ENCODE data around the gene PCDHB12.
"Not testable (repeated sequence)": the region's sequence is repeated elsewhere in the genome, so short reads cannot be mapped to it uniquely, and the experiment has no call there.

PCDHB12 gene

GRCh38 chr5:141186897-141187512, 21.5 kb upstream of the PCDHB12 start, which contains the start of gene PCDHB9:
Gene PCDHB9, plus strand, starts transcription at chr5:141187161. Its CDS starts 158 bp downstream, at chr5:141187319.
- Histone ChIP-seq H4K20me1 (no peaks in the 10 kb centered on the region), H3K9ac (peak within 1 kb of the TSS in 9 of 11 experiments; percentile 3 to 60 (median 47); a peak in 6 of 22 replicates), H3K36me3 (no peaks in the 10 kb centered on the region), H3K27ac (peak within 1 kb of the TSS in 7 of 11 experiments; percentile 10 to 52 (median 30); a peak in 4 of 22 replicates), H3K27me3 (no peaks in the 10 kb centered on the region), H3K4me3 (peak within 1 kb of the TSS; percentile 19 to 50 (median 45); a peak in 18 of 20 replicates), H3K4me2 (peak within 1 kb of the TSS in 8 of 11 experiments; percentile 10 to 59 (median 26); a peak in 9 of 22 replicates), H3K4me1 (no peaks in the 10 kb centered on the region), H3K9me3 (replicated peaks in 1 of 11) (peaks cover 64 to 80% (median 74%) of the 10 kb centered on the region in 11 experiments)
- no peak for TF ChIP-seq Cebpa-rat (IDR thresholded peaks at IDR 0.05)

- H3K4me2 ChIP-seq, H4K20me1 ChIP-seq, H3K9ac ChIP-seq, H3K4me1 ChIP-seq, H3K36me3 ChIP-seq, H3K27ac ChIP-seq, H3K4me3 ChIP-seq, H3K27me3 ChIP-seq: not testable (repeated sequence)
- peaks cover 64 to 80% (median 74%) of the 10 kb centered on the region in 11 experiments for H3K9me3 ChIP-seq (replicated peaks in 1 of 11)
These were observed 19.8 kb upstream of the PCDHB12 start for GRCh38 chr5:141188682-141189081.

- peaks cover 63 to 78% (median 73%) of the 10 kb centered on the region in 11 experiments for H3K9me3 ChIP-seq (replicated peaks in 1 of 11)
- H3K4me1 ChIP-seq, H3K9ac ChIP-seq, H4K20me1 ChIP-seq, H3K4me2 ChIP-seq, H3K27ac ChIP-seq, H3K27me3 ChIP-seq, H3K36me3 ChIP-seq, H3K4me3 ChIP-seq: not testable (repeated sequence)
These were observed 19.4 kb upstream of the PCDHB12 start for GRCh38 chr5:141189131-141189530.

GRCh38 chr5:141192110-141192725, 16.3 kb upstream of the PCDHB12 start, which contains the start of gene PCDHB10:
Gene PCDHB10, plus strand, starts transcription at chr5:141192353. Its CDS starts 200 bp downstream, at chr5:141192553.
- Histone ChIP-seq H3K36me3 (no peaks in the 10 kb centered on the region), H4K20me1 (no peaks in the 10 kb centered on the region), H3K9ac (no peak within 1 kb of the TSS), H3K4me1 (no peaks in the 10 kb centered on the region), H3K9me3 (replicated peaks in 1 of 11) (peaks cover 75 to 89% (median 80%) of the 10 kb centered on the region in 11 experiments), H3K27me3 (no peaks in the 10 kb centered on the region), H3K4me3 (no peak within 1 kb of the TSS), H3K4me2 (no peak within 1 kb of the TSS), H3K27ac (no peak within 1 kb of the TSS)
- no peak for TF ChIP-seq Cebpa-rat (IDR thresholded peaks at IDR 0.05)

GRCh38 chr5:141194332-141194731, 14.2 kb upstream of the PCDHB12 start:
- not testable (repeated sequence) for H3K4me1 ChIP-seq, H3K9ac ChIP-seq, H3K27ac ChIP-seq, H3K36me3 ChIP-seq, H3K4me3 ChIP-seq, H3K4me2 ChIP-seq, H4K20me1 ChIP-seq, H3K27me3 ChIP-seq
- H3K9me3 ChIP-seq (replicated peaks in 1 of 11) = peaks cover 75 to 91% (median 85%) of the 10 kb centered on the region in 11 experiments

- no peaks in the 10 kb centered on the region for H4K20me1 ChIP-seq
- TF ChIP-seq Cebpa-rat (IDR thresholded peaks at IDR 0.05) = no peak
- no peak overlapping the region for H3K27ac ChIP-seq
- H3K9ac ChIP-seq = no peak overlapping the region
- peak overlapping the region in 1 of 10 experiments; percentile 13; a peak in 1 of 20 replicates for H3K4me3 ChIP-seq
- H3K9me3 ChIP-seq (replicated peaks in 1 of 11) = peaks cover 76 to 91% (median 86%) of the 10 kb centered on the region in 11 experiments
- no peaks in the 10 kb centered on the region for H3K36me3 ChIP-seq
- H3K4me1 ChIP-seq = no peaks in the 10 kb centered on the region
- no peaks in the 10 kb centered on the region for H3K27me3 ChIP-seq
- H3K4me2 ChIP-seq = no peak overlapping the region
These were observed 12.2 kb upstream of the PCDHB12 start for GRCh38 chr5:141196363-141196762.

GRCh38 chr5:141199359-141200235, 8.9 kb upstream of the PCDHB12 start, which contains the start of gene PCDHB11:
Gene PCDHB11, plus strand, starts transcription at chr5:141199627. Its CDS starts 148 bp downstream, at chr5:141199775.
- no peaks in the 10 kb centered on the region for H3K36me3 ChIP-seq
- no peaks in the 10 kb centered on the region for H4K20me1 ChIP-seq
- no peaks in the 10 kb centered on the region for H3K4me1 ChIP-seq
- no peak within 1 kb of the TSS for H3K27ac ChIP-seq
- H3K27me3 ChIP-seq = no peaks in the 10 kb centered on the region
- peaks cover 67 to 84% (median 80%) of the 10 kb centered on the region in 11 experiments for H3K9me3 ChIP-seq (replicated peaks in 1 of 11)
- no peak within 1 kb of the TSS for H3K4me2 ChIP-seq
- no peak for TF ChIP-seq Cebpa-rat (IDR thresholded peaks at IDR 0.05)
- no peak within 1 kb of the TSS for H3K9ac ChIP-seq
- no peak within 1 kb of the TSS for H3K4me3 ChIP-seq

- not testable (repeated sequence) for H3K27ac ChIP-seq
These were observed 7.4 kb upstream of the PCDHB12 start for GRCh38 chr5:141201126-141201525.

GRCh38 chr5:141201646-141202045, 6.9 kb upstream of the PCDHB12 start:
- not testable (repeated sequence) for H3K9ac ChIP-seq, H3K36me3 ChIP-seq, H4K20me1 ChIP-seq, H3K27ac ChIP-seq, H3K4me3 ChIP-seq, H3K4me1 ChIP-seq, H3K27me3 ChIP-seq, H3K4me2 ChIP-seq
- peaks cover 56 to 73% (median 63%) of the 10 kb centered on the region in 11 experiments for H3K9me3 ChIP-seq (replicated peaks in 1 of 11)

More at GRCh38 chr5:141201126-141201525, 7.4 kb upstream of the PCDHB12 start:
- H3K9ac ChIP-seq, H3K27me3 ChIP-seq, H3K4me3 ChIP-seq, H3K36me3 ChIP-seq, H3K4me2 ChIP-seq, H4K20me1 ChIP-seq, H3K4me1 ChIP-seq: not testable (repeated sequence)
- H3K9me3 ChIP-seq (replicated peaks in 1 of 11) = peaks cover 61 to 78% (median 68%) of the 10 kb centered on the region in 11 experiments

GRCh38 chr5:141210281-141210680, 1.8 kb downstream of the PCDHB12 start:
- peaks cover 34 to 53% (median 36%) of the 10 kb centered on the region in 11 experiments for H3K9me3 ChIP-seq (replicated peaks in 1 of 11)
- not testable (repeated sequence) for H4K20me1 ChIP-seq, H3K36me3 ChIP-seq, H3K27ac ChIP-seq, H3K4me1 ChIP-seq, H3K4me2 ChIP-seq, H3K4me3 ChIP-seq, H3K9ac ChIP-seq, H3K27me3 ChIP-seq

GRCh38 chr5:141210849-141211248, 2.3 kb downstream of the PCDHB12 start:
- not testable (repeated sequence) for H3K36me3 ChIP-seq, H3K4me3 ChIP-seq, H3K27me3 ChIP-seq, H3K4me1 ChIP-seq, H4K20me1 ChIP-seq, H3K9ac ChIP-seq, H3K27ac ChIP-seq, H3K4me2 ChIP-seq
- H3K9me3 ChIP-seq (replicated peaks in 1 of 11) = peaks cover 38 to 57% (median 40%) of the 10 kb centered on the region in 11 experiments

GRCh38 chr5:141213656-141214339, 5.3 kb downstream of the PCDHB12 start, which contains the start of gene PCDHB13:
Gene PCDHB13, plus strand, starts transcription at chr5:141213919. Its CDS starts 205 bp downstream, at chr5:141214124.
- not testable (repeated sequence) for H3K36me3 ChIP-seq, H3K4me3 ChIP-seq, H3K9ac ChIP-seq, H4K20me1 ChIP-seq, H3K4me1 ChIP-seq, H3K4me2 ChIP-seq, H3K27me3 ChIP-seq, H3K27ac ChIP-seq
- H3K9me3 ChIP-seq (replicated peaks in 1 of 11) = peaks cover 58 to 82% (median 59%) of the 10 kb centered on the region in 11 experiments
